Right cardiac atrium (tissue), 5 donors: ENCODE measurements around the gene CEP112. TPM values are rescaled to one million over a fixed set of nuclear protein-coding genes. Genes with fewer than 3 reads are reported as not detected.
A peak's percentile ranks its signal among the peaks of the same experiment; 100 is the strongest.

Experiments used
- ATAC-seq, 2 donors: fragments of 200-7000 bp; cut with Tn5 transposase; one replicate each; pipeline versions ENCODE4 v1.8.0 to v1.9.1; 2020; ENCODE audit warnings: moderate library complexity in 2 of 2, mild to moderate bottlenecking in 1 of 2
- DNase-seq, 3 donors: peaks; one replicate each; pipeline ENCODE4 v3.0.0-alpha.2; 2020
- H3K27ac ChIP-seq: one replicate; pipeline ENCODE4 v1.5.1; 2013; ENCODE audit warnings: mild to moderate bottlenecking, low read length, control low read depth, moderate library complexity
- H3K27me3 ChIP-seq: one replicate; pipeline ENCODE4 v1.6.1; 2013; ENCODE audit not compliant: control insufficient read depth, insufficient read depth
- H3K4me1 ChIP-seq: one replicate; pipeline ENCODE4 v1.6.1; 2013; ENCODE audit warnings: low read length; ENCODE audit not compliant: control insufficient read depth, insufficient read depth
- H3K4me3 ChIP-seq: one replicate; pipeline ENCODE4 v1.5.1; 2013; ENCODE audit warnings: low read length, control low read depth
- H3K9me3 ChIP-seq: one replicate; pipeline ENCODE4 v1.6.1; 2013; ENCODE audit warnings: low read length; ENCODE audit not compliant: control insufficient read depth
- WGBS: extraction: QIAGEN DNeasy Blood & Tissue Kit; methylation state at CpG from one replicate; pipeline ENCODE4 v1.1.7; 2013; 5-methylcytosine and 5-hydroxymethylcytosine counted together
- intact Hi-C, 4 donors: fragments of 100-400 bp; cut with DNase I; formaldehyde crosslinking; loops; one replicate each; pipeline versions ENCODE4 v1.11.0 to v1.14.0; 2022 to 2023
- polyA plus RNA-seq: library from polyadenylated mRNA; stranded (reverse); fragments of 200-250 nt; gene quantifications from one replicate; pipeline ENCODE4 v1.2.3, GENCODE V29; 2013
- total RNA-seq, 4 donors: library from RNA; stranded (reverse); fragmentation: NEBNext Ultra II Directional; extraction: Animal tissue kit (Norgen Biotek cat#: 25700); gene quantifications; one replicate each; pipeline ENCODE4 v1.2.1, GENCODE V29; 2021
- donor health status: healthy with polysubstance abuse.
- donor health status: DM: no; HTN: yes; CAD: no.
- donor health status: DM: no; HTN: no; CAD: no.
- donor health status: DM: no; HTN: yes; CAD: no; lungs with severe emphysema.
- donor health status: DM: yes; HTN: yes; CAD: no.

Gene CEP112
- total and polyA plus RNA-seq, 5 donors: 11.1 to 23.1 (median 18.0) TPM

DNA sequence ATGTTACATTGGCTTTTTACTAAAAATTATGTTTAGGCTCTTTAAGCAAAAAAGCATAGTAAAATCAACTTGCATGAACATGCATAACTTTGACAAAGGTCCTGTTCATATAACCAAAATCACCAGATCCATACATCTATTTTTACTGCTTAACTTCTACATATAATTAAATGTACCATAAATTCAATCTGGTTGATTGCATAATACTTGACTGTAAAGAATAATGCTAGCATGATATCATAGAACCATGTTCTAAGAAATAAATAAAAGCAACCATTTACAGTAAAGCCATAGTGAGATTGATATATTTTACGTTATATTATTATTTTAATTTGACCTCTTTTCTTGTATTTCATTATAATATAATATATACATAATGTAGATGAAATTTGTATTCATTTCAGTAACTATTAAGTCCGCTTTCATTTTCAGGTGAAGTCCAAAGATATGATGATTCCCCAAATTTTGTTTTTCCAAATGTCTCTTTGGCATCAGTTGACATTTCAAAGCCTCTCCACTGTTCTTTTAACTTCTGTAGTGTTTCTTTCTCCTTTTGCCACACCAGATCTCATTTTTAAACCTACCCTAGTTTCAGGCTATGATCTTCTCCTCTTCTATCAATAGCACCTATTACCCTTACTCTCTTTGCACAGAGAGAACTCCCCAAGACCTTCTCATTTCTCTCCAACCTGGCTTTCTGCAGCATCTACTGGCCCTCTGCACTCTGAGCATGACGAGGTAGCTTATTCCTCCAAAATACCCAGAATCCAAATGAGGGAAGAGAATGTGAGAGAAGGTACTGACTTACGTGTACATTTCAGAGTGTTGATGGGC lies 35.5 kb upstream of the CEP112 start:
- no peaks in the 10 kb centered on the region for H3K27me3 ChIP-seq
- no peak for ATAC-seq
- no peaks in the 10 kb centered on the region for H3K4me1 ChIP-seq
- WGBS: 83% methylated on average over 4 of the region's 4 CpGs
- no peak for DNase-seq
- no peak overlapping the region for H3K27ac ChIP-seq
- intact Hi-C loops: no loop called here
- H3K9me3 ChIP-seq: no peaks in the 10 kb centered on the region
- no peak overlapping the region for H3K4me3 ChIP-seq

DNA sequence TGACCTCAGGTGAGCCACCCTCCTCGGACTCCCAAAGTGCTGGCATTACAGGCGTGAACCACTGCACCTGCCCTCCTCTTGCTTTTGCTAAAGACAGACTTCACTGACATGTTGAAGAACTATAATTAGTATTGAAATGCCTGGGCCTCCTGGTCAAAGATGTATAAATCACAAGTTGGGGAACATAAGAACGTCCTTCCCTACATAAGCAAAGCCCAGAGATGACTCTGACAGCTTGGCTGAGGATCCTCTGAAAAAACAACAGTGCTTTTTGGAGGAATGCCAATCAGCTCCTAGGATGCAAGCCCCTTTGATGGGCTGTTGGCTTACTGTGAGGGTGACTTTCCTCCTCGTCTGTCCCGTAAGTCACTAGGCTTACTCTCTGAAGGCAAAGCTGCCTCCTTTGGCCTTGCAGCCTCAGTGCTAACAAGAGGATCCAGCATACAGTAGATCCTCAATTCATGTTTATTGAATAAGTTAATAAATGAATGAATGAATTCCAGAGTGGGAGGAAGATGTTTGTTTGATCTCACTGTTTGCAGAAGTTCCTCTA lies 30.9 kb upstream of the CEP112 start:
- Histone ChIP-seq H3K27ac (no peak overlapping the region), H3K9me3 (no peaks in the 10 kb centered on the region), H3K4me1 (no peaks in the 10 kb centered on the region), H3K27me3 (no peaks in the 10 kb centered on the region), H3K4me3 (no peak overlapping the region)
- 66% methylated on average over 5 of the region's 5 CpGs for WGBS
- ATAC-seq (no peak), DNase-seq (no peak)
- intact Hi-C loops: no loop called here

DNA sequence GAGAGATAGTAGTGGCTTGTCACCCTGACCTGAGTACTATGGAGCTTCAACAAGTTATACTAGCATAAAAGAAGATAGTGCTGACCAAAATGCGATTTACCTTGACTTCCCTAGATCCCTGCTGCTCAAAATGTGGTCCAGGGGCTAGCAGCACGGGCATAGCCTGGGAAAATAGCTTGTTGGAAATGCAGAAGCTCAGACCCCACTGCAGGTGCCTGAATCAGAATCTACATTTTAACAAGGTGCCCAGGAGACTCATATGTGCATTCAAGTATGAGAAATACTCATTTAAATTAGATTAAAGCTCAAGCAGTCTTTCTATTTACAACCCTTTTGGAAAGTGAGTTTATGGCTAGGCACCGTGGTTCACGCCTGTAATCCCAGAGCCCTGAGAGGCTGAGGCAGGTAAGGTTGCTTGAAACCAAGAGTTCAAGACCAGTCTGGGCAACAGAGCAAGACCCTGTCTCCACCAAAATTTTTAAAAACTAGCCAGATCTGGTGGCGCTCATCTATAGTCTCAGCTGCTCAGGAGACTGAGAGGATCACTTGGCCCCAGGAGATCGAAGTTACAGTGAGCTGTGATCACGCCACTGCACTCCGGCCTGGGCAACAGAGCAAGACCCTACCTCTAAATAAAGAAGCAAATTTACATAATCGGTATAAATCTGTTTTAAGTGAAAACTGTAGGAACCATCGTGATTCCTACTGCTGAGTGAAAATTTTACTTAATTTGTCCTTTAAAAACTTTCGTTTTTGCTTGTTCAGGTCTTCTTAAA lies 30.0 kb upstream of the CEP112 start:
- H3K4me1 ChIP-seq: no peaks in the 10 kb centered on the region
- ATAC-seq: no peak
- H3K4me3 ChIP-seq: no peak overlapping the region
- 89% methylated on average over 11 of the region's 11 CpGs for WGBS
- H3K27me3 ChIP-seq: no peaks in the 10 kb centered on the region
- no peak overlapping the region for H3K27ac ChIP-seq
- no peak for DNase-seq
- no peaks in the 10 kb centered on the region for H3K9me3 ChIP-seq
- intact Hi-C loops: no loop called here

DNA sequence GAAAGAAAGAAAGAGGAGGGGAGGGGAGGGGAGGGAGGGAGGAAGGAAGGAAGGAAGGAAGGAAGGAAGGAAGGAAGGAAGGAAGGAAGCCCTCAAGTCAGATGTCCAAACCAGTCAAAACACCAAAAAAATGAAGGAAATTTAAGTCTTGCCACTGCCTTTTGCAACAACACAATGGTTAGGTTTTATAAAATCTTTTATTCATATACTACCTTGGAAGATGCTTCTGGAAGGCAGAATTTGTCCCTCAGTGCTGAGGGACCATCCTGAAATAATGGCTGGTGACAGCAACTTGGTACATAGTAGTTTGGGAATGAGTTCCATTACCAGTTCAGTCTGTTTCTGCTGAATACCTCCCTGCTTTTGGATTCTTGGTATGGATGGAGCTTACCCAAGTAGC lies 29.4 kb upstream of the CEP112 start:
- no peak overlapping the region for H3K4me3 ChIP-seq
- DNase-seq (no peak), ATAC-seq (no peak)

DNA sequence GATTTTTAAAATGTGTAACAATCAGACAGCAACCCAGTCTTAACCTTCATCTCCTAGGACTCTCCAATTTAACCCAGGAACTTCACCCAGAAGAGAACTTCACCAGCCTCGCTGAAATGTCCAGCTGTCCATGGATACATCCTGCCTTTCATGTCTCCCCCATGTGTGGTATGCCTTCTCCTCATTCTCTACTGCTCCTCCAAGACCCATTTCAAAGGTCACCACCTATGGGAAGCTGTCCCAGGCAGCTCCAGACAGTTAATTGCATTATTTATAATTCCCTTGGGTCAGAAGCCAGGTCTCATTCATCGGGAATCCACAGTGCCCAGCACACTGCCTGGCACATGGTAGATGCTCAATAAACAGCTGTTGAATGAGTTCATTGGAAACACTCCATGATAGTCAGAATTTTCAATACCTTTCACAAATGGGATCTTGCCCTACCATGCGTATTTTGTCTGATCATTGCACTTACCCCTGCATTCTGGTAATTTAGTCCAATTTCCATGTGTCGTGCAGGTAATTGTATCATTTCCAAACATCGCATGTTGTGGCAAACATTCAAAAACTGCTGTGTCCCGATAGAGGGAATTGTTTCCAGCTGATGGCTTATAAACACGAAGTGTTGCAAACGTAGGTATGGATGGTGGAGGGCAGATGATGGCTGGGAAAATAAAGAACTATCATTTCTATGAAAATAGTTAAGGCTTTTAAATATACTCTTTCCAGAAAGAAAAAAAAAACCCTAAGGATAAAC lies 28.3 kb upstream of the CEP112 start:
- no peak for DNase-seq
- Histone ChIP-seq H3K4me1 (no peaks in the 10 kb centered on the region), H3K4me3 (no peak overlapping the region), H3K27me3 (no peaks in the 10 kb centered on the region), H3K9me3 (no peaks in the 10 kb centered on the region), H3K27ac (no peak overlapping the region)
- intact Hi-C loops: no loop called here
- ATAC-seq: no peak
- WGBS: 87% methylated on average over 8 of the region's 8 CpGs

More for the DNA sequence above, 29.4 kb upstream of the CEP112 start:
- H3K9me3 ChIP-seq: no peaks in the 10 kb centered on the region
- no peaks in the 10 kb centered on the region for H3K27me3 ChIP-seq
- no peak overlapping the region for H3K27ac ChIP-seq
- H3K4me1 ChIP-seq: no peaks in the 10 kb centered on the region
- intact Hi-C loops: no loop called here

DNA sequence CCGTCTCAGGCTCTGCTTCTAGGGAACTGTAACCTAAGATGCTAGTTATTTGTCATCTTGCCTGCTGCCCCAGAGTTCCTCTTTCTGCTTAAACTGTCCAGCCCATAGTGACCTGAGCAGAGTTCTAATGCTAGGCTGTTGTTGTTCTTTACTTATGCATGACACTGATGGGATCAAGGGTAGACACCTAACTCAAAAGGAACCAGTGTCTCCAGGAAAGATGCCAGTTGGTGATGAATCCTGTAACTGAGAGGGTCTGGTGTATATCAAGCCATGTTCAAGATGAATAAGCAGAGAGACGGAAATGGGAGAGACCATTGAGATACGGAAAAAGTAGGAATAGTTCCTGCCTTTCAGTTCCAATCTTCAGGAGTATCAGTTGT lies 23.6 kb upstream of the CEP112 start:
- H3K27ac ChIP-seq: no peak overlapping the region
- H3K4me1 ChIP-seq: no peaks in the 10 kb centered on the region
- DNase-seq (no peak), ATAC-seq (no peak)
- WGBS: 88% methylated on average over 3 of the region's 3 CpGs
- intact Hi-C loops: no loop called here
- no peaks in the 10 kb centered on the region for H3K9me3 ChIP-seq
- no peak overlapping the region for H3K4me3 ChIP-seq
- H3K27me3 ChIP-seq: no peaks in the 10 kb centered on the region

DNA sequence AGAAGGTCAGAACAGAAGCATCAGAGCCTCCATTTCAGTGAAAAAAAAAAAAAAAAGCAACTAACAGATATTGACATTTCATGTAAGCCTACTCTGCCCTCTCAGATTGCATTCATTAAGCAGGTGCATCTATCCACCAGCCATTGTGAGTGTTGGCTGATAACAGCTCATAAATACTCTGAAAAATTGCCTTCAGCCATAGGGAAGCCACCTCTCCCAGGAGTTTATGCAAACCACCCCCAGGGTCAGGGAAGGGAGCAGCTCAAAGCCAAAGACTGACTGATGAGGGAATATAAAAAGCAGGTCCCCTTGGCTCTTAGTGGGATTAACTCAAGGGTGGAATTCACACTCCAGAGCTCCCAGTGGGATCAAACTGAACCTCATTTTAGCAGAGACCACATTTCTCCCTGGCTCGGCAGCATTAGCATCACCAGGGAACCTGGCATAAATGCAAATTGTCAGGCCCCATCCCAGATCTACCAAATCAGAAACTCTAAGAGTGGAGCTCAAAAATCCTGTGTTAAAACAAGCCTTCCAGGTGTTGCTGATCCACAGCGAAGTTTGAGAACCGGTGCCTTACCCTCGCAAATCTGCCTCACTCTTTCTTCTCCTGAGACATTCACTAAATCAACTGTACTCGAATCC lies 23.1 kb upstream of the CEP112 start:
- no peak overlapping the region for H3K27ac ChIP-seq
- no peak for DNase-seq
- 77% methylated on average over 5 of the region's 5 CpGs for WGBS
- no peak for ATAC-seq
- no peaks in the 10 kb centered on the region for H3K27me3 ChIP-seq
- H3K4me1 ChIP-seq: no peaks in the 10 kb centered on the region
- H3K4me3 ChIP-seq: no peak overlapping the region
- intact Hi-C loops: no loop called here
- H3K9me3 ChIP-seq: no peaks in the 10 kb centered on the region

DNA sequence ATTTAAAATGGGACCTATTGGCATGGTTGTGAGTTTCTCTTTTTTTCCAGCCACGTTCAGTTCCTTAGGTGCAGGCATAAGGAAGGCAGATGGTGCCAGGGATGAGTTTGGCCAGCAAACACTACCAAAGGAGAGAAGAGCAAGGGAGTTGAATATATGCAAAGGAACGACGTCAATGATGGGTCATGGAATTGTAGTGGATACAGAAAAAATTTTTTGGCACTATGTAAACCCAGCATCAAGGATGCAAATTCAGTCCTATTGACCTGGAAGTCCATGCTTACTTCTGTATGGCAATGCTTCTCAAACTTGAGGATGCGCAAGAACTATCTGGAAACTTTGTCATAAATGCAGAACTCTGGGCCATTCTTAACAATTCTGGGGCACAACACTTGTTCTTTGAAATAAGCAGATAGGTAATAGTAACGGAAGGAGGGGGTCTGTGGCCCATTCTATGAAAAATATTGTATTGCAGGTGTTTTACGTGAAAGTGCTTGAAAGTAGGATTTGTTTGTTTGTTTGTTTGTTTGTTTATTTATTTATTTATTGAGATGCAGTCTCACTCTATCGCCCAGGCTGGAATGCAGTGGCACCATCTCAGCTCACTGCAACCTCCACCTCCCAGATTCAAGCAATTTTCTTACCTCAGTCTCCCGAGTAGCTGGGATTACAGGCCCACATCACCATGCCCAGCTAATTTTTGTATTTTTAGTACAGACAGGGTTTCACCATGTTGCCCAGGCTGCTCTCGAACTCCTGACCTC lies 19.3 kb upstream of the CEP112 start:
- intact Hi-C loops: no loop called here
- H3K27ac ChIP-seq: no peak overlapping the region
- no peak for ATAC-seq
- H3K9me3 ChIP-seq: no peaks in the 10 kb centered on the region
- WGBS: 90% methylated on average over 9 of the region's 9 CpGs
- H3K4me1 ChIP-seq: no peaks in the 10 kb centered on the region
- no peaks in the 10 kb centered on the region for H3K27me3 ChIP-seq
- no peak for DNase-seq
- no peak overlapping the region for H3K4me3 ChIP-seq

DNA sequence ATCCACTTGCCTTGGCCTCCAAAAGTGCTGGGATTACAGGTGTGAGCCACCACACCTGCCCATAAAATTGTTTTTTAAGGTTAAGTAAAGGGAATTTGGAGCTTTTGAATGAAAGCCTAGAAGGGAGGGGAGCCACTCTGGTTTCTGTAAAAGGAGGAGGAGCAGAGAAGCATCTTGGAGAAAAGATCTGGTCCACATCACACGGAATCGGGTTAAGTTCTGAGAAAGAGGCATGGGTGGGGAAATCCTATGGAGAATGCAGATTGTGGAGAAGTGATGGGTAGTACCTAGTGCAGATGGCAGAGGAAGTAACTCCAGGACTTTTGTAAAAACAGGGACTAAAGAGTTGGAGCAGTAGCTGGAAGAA lies 18.3 kb upstream of the CEP112 start:
- H3K27me3 ChIP-seq: no peaks in the 10 kb centered on the region
- DNase-seq: no peak
- no peak overlapping the region for H3K4me3 ChIP-seq
- H3K27ac ChIP-seq: no peak overlapping the region
- intact Hi-C loops: no loop called here
- H3K4me1 ChIP-seq: no peaks in the 10 kb centered on the region
- ATAC-seq: no peak
- WGBS: 88% methylated on average over 2 of the region's 2 CpGs
- no peaks in the 10 kb centered on the region for H3K9me3 ChIP-seq

DNA sequence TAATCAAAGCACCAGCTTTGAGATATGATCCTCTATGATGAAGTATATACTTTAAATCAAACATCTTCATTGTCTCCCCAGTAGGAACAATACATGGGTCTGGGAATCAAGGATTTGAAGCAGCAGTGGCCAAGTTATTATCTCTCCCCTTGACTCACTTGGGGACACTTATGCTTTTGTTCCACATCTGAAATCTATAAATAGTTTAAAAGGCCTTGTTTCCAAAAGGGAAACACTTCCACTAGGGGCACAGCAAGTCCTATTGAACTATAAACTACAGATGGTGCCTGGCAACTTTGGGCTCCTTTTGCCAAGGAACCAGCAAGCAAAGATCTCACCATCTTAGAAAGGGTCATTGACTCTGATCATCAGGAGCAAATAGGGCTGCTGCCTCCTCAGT lies 16.0 kb upstream of the CEP112 start:
- DNase-seq (no peak), ATAC-seq (peak in 1 of 2 donors; percentile 50)
- Histone ChIP-seq H3K27me3 (no peaks in the 10 kb centered on the region), H3K27ac (no peak overlapping the region), H3K9me3 (no peaks in the 10 kb centered on the region), H3K4me3 (no peak overlapping the region), H3K4me1 (no peaks in the 10 kb centered on the region)
- intact Hi-C loops: no loop called here
